HEK293 (cell line): ENCODE results near the gene PSME1.

Experiments
- KLF1 ChIP-seq: fragments of 450-650 bp; formaldehyde crosslinking; IDR thresholded peaks from 2 replicates; pipeline ENCODE4 v1.5.1; 2016; ENCODE audit warnings: missing biosample characterization, missing genetic modification characterization
- REPIN1 ChIP-seq: fragments of 450-650 bp; formaldehyde crosslinking; IDR thresholded peaks from 2 replicates; pipeline ENCODE4 v1.5.1; 2017; ENCODE audit warnings: missing biosample characterization, missing genetic modification characterization, low read depth
- ZBTB20 ChIP-seq: fragments of 450-650 bp; formaldehyde crosslinking; IDR thresholded peaks from 2 replicates; pipeline ENCODE4 v1.5.1; 2016; ENCODE audit warnings: missing biosample characterization, missing genetic modification characterization
- ZFP69B ChIP-seq: fragments of 450-650 bp; formaldehyde crosslinking; IDR thresholded peaks from 2 replicates; pipeline ENCODE4 v1.5.1; 2016; ENCODE audit warnings: missing biosample characterization, missing genetic modification characterization
- ZIC2 ChIP-seq: fragments of 450-650 bp; formaldehyde crosslinking; IDR thresholded peaks from 2 replicates; pipeline ENCODE4 v1.5.1; 2016; ENCODE audit warnings: missing biosample characterization, missing genetic modification characterization
- ZNF112 ChIP-seq: fragments of 450-650 bp; formaldehyde crosslinking; IDR thresholded peaks from 2 replicates; pipeline ENCODE4 v1.5.0; 2017; ENCODE audit warnings: missing biosample characterization, missing genetic modification characterization
- ZNF174 ChIP-seq: fragments of 450-650 bp; formaldehyde crosslinking; IDR thresholded peaks from 2 replicates; pipeline ENCODE4 v1.5.0; 2017; ENCODE audit warnings: missing biosample characterization, mild to moderate bottlenecking, missing genetic modification characterization
- ZNF2 ChIP-seq: fragments of 450-650 bp; formaldehyde crosslinking; IDR thresholded peaks from 2 replicates; pipeline ENCODE4 v1.5.1; 2016; ENCODE audit warnings: missing biosample characterization, missing genetic modification characterization
- ZNF248 ChIP-seq: fragments of 450-650 bp; formaldehyde crosslinking; IDR thresholded peaks from 2 replicates; pipeline ENCODE4 v1.5.1; 2017; ENCODE audit warnings: missing biosample characterization, missing genetic modification characterization
- ZNF266 ChIP-seq: fragments of 450-650 bp; formaldehyde crosslinking; IDR thresholded peaks from 2 replicates; pipeline ENCODE4 v1.5.1; 2016; ENCODE audit warnings: missing biosample characterization, missing genetic modification characterization, low read depth
- ZNF292 ChIP-seq: fragments of 450-650 bp; formaldehyde crosslinking; IDR thresholded peaks from 2 replicates; pipeline ENCODE4 v1.5.1; 2016; ENCODE audit warnings: low read depth, missing biosample characterization, missing genetic modification characterization, borderline replicate concordance
- ZNF302 ChIP-seq: fragments of 450-650 bp; formaldehyde crosslinking; IDR thresholded peaks from 2 replicates; pipeline ENCODE4 v1.5.1; 2016; ENCODE audit warnings: missing biosample characterization, missing genetic modification characterization, low read depth
- ZNF341 ChIP-seq: fragments of 450-650 bp; formaldehyde crosslinking; IDR thresholded peaks from 2 replicates; pipeline ENCODE4; 2016; ENCODE audit warnings: low read depth, missing biosample characterization, missing genetic modification characterization
- ZNF391 ChIP-seq: fragments of 450-650 bp; formaldehyde crosslinking; IDR thresholded peaks from 2 replicates; pipeline ENCODE4 v1.5.1; 2016; ENCODE audit warnings: low read depth, missing biosample characterization, missing genetic modification characterization, borderline replicate concordance
- ZNF530 ChIP-seq: fragments of 450-650 bp; formaldehyde crosslinking; IDR thresholded peaks from 2 replicates; pipeline ENCODE4 v1.5.1; 2016; ENCODE audit warnings: low read depth, missing biosample characterization, missing genetic modification characterization
- ZNF571 ChIP-seq: fragments of 450-650 bp; formaldehyde crosslinking; IDR thresholded peaks from 2 replicates; pipeline ENCODE4 v1.5.0; 2017; ENCODE audit warnings: missing biosample characterization, missing genetic modification characterization
- ZNF654 ChIP-seq: fragments of 450-650 bp; formaldehyde crosslinking; IDR thresholded peaks from 2 replicates; pipeline ENCODE4 v1.5.1; 2016; ENCODE audit warnings: low read depth, missing biosample characterization, missing genetic modification characterization
- ZNF664 ChIP-seq: fragments of 450-650 bp; formaldehyde crosslinking; IDR thresholded peaks from 2 replicates; pipeline ENCODE4 v1.5.1; 2016; ENCODE audit warnings: missing biosample characterization, missing genetic modification characterization
- ZNF837 ChIP-seq: fragments of 450-650 bp; formaldehyde crosslinking; IDR thresholded peaks from 2 replicates; pipeline ENCODE4 v1.5.1; 2016; ENCODE audit warnings: missing biosample characterization, missing genetic modification characterization
- TF ChIP-seq, protein P1 (sequence below): fragments of 450-650 bp; formaldehyde crosslinking; IDR thresholded peaks from 2 replicates; pipeline ENCODE4 v1.5.1; 2017; ENCODE audit warnings: missing biosample characterization, mild to moderate bottlenecking, missing genetic modification characterization, moderate library complexity
- TF ChIP-seq, protein P2 (sequence below): fragments of 450-650 bp; IDR thresholded peaks from 2 replicates; pipeline ENCODE4 v1.5.1; 2018; ENCODE audit warnings: missing biosample characterization, missing genetic modification characterization
- TF ChIP-seq, protein P3 (sequence below): fragments of 450-650 bp; formaldehyde crosslinking; conservative IDR thresholded peaks from 2 replicates; pipeline ENCODE4 v1.5.1; 2016; ENCODE audit warnings: low read depth, missing biosample characterization, missing genetic modification characterization
- TF ChIP-seq, protein P4 (sequence below): fragments of 450-650 bp; formaldehyde crosslinking; IDR thresholded peaks from 2 replicates; pipeline ENCODE4 v1.5.1; 2016; ENCODE audit warnings: missing biosample characterization, missing genetic modification characterization
- TF ChIP-seq, protein P5 (sequence below): fragments of 450-650 bp; formaldehyde crosslinking; optimal IDR thresholded peaks from 2 replicates; pipeline ENCODE3; 2016; ENCODE audit warnings: missing biosample characterization, mild to moderate bottlenecking, missing genetic modification characterization
- TF ChIP-seq, protein P6 (sequence below): fragments of 450-650 bp; formaldehyde crosslinking; IDR thresholded peaks from 2 replicates; pipeline ENCODE4 v1.5.1; 2016; ENCODE audit warnings: missing biosample characterization, missing genetic modification characterization

Gene PSME1

DNA sequence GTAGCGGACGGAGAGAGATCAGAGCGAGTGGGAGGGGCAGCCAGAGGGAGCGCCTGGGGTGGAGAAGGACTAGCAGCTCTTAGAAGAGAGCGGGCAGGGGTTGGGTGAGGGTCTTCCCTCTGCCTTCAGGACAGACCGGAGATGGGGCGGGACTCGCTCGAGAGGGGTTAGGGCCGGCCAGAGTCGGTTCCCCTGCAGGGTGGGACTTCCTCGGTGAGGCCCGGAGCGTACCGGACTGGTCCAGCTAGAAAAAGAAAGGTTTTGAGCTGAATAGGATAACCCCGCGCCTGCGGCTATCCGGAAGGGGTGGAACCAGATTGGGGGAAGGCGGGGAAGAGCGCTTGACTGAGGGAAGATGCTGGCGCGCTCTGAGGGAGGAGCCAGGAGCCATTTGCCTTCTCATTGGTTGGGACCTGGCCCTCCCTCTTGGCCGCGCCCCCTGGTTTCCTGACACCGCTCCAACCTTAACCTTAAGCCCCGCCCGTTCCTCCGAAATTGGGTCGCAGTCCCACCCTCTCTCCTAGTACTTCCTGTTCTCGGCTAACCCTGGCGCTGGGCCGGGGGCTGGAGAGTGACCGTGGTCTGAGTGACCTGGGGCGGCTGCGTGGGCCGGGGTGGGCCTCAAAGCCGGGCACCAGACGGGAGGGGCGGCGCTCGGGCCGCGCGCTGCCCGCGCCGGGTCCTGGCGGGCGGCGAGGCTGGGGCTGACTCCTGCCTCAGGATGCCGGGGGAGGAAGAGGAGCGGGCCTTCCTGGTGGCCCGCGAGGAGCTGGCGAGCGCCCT lies 11.2 kb downstream of the PSME1 start, which contains the start of gene RNF31 (continued):
- TF ChIP-seq, protein P1, sequence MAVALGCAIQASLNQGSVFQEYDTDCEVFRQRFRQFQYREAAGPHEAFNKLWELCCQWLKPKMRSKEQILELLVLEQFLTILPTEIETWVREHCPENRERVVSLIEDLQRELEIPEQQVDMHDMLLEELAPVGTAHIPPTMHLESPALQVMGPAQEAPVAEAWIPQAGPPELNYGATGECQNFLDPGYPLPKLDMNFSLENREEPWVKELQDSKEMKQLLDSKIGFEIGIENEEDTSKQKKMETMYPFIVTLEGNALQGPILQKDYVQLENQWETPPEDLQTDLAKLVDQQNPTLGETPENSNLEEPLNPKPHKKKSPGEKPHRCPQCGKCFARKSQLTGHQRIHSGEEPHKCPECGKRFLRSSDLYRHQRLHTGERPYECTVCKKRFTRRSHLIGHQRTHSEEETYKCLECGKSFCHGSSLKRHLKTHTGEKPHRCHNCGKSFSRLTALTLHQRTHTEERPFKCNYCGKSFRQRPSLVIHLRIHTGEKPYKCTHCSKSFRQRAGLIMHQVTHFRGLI (tag by site-specific recombination): no peak
- no peak for TF ChIP-seq ZNF302 (tag by site-specific recombination)
- peak; percentile 86 for TF ChIP-seq ZNF341 (tag by site-specific recombination)
- no peak for TF ChIP-seq ZNF530 (tag by site-specific recombination)
- TF ChIP-seq REPIN1: 0 out of 2 replicates have a peak, but pooled peaks have one; percentile 19
- TF ChIP-seq, protein P2, sequence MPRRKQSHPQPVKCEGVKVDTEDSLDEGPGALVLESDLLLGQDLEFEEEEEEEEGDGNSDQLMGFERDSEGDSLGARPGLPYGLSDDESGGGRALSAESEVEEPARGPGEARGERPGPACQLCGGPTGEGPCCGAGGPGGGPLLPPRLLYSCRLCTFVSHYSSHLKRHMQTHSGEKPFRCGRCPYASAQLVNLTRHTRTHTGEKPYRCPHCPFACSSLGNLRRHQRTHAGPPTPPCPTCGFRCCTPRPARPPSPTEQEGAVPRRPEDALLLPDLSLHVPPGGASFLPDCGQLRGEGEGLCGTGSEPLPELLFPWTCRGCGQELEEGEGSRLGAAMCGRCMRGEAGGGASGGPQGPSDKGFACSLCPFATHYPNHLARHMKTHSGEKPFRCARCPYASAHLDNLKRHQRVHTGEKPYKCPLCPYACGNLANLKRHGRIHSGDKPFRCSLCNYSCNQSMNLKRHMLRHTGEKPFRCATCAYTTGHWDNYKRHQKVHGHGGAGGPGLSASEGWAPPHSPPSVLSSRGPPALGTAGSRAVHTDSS: peak; percentile 86
- TF ChIP-seq ZNF266 (tag by site-specific recombination): no peak
- TF ChIP-seq ZFP69B (tag by site-specific recombination): peak; percentile 10; the same call in 1 of the 2 replicates
- TF ChIP-seq, protein P3, sequence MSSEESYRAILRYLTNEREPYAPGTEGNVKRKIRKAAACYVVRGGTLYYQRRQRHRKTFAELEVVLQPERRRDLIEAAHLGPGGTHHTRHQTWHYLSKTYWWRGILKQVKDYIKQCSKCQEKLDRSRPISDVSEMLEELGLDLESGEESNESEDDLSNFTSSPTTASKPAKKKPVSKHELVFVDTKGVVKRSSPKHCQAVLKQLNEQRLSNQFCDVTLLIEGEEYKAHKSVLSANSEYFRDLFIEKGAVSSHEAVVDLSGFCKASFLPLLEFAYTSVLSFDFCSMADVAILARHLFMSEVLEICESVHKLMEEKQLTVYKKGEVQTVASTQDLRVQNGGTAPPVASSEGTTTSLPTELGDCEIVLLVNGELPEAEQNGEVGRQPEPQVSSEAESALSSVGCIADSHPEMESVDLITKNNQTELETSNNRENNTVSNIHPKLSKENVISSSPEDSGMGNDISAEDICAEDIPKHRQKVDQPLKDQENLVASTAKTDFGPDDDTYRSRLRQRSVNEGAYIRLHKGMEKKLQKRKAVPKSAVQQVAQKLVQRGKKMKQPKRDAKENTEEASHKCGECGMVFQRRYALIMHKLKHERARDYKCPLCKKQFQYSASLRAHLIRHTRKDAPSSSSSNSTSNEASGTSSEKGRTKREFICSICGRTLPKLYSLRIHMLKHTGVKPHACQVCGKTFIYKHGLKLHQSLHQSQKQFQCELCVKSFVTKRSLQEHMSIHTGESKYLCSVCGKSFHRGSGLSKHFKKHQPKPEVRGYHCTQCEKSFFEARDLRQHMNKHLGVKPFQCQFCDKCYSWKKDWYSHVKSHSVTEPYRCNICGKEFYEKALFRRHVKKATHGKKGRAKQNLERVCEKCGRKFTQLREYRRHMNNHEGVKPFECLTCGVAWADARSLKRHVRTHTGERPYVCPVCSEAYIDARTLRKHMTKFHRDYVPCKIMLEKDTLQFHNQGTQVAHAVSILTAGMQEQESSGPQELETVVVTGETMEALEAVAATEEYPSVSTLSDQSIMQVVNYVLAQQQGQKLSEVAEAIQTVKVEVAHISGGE: peak; percentile 45
- no peak for TF ChIP-seq ZNF571 (tag by site-specific recombination)
- TF ChIP-seq ZNF664 (tag by site-specific recombination): no peak
- TF ChIP-seq, protein P4, sequence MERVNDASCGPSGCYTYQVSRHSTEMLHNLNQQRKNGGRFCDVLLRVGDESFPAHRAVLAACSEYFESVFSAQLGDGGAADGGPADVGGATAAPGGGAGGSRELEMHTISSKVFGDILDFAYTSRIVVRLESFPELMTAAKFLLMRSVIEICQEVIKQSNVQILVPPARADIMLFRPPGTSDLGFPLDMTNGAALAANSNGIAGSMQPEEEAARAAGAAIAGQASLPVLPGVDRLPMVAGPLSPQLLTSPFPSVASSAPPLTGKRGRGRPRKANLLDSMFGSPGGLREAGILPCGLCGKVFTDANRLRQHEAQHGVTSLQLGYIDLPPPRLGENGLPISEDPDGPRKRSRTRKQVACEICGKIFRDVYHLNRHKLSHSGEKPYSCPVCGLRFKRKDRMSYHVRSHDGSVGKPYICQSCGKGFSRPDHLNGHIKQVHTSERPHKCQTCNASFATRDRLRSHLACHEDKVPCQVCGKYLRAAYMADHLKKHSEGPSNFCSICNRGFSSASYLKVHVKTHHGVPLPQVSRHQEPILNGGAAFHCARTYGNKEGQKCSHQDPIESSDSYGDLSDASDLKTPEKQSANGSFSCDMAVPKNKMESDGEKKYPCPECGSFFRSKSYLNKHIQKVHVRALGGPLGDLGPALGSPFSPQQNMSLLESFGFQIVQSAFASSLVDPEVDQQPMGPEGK: 0 out of 2 replicates have a peak, but pooled peaks have one; percentile 9
- TF ChIP-seq ZNF292 (tag by site-specific recombination): no peak
- TF ChIP-seq ZNF112 (tag by site-specific recombination): no peak
- TF ChIP-seq, protein P5, sequence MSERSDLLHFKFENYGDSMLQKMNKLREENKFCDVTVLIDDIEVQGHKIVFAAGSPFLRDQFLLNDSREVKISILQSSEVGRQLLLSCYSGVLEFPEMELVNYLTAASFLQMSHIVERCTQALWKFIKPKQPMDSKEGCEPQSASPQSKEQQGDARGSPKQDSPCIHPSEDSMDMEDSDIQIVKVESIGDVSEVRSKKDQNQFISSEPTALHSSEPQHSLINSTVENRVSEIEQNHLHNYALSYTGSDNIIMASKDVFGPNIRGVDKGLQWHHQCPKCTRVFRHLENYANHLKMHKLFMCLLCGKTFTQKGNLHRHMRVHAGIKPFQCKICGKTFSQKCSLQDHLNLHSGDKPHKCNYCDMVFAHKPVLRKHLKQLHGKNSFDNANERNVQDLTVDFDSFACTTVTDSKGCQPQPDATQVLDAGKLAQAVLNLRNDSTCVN (tag by site-specific recombination): peak; percentile 28
- no peak for TF ChIP-seq ZNF837 (tag by site-specific recombination)
- peak; percentile 38; the same call in 1 of the 2 replicates for TF ChIP-seq ZNF391 (tag by site-specific recombination)
- TF ChIP-seq, protein P6, sequence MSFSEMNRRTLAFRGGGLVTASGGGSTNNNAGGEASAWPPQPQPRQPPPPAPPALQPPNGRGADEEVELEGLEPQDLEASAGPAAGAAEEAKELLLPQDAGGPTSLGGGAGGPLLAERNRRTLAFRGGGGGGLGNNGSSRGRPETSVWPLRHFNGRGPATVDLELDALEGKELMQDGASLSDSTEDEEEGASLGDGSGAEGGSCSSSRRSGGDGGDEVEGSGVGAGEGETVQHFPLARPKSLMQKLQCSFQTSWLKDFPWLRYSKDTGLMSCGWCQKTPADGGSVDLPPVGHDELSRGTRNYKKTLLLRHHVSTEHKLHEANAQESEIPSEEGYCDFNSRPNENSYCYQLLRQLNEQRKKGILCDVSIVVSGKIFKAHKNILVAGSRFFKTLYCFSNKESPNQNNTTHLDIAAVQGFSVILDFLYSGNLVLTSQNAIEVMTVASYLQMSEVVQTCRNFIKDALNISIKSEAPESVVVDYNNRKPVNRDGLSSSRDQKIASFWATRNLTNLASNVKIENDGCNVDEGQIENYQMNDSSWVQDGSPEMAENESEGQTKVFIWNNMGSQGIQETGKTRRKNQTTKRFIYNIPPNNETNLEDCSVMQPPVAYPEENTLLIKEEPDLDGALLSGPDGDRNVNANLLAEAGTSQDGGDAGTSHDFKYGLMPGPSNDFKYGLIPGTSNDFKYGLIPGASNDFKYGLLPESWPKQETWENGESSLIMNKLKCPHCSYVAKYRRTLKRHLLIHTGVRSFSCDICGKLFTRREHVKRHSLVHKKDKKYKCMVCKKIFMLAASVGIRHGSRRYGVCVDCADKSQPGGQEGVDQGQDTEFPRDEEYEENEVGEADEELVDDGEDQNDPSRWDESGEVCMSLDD: peak; percentile 2; the same call in 1 of the 2 replicates
- no peak for TF ChIP-seq ZIC2 (tag by site-specific recombination)
- TF ChIP-seq ZBTB20 (tag by site-specific recombination): peak; percentile 66
- no peak for TF ChIP-seq ZNF654 (tag by site-specific recombination)
- no peak for TF ChIP-seq ZNF248 (tag by site-specific recombination)
- peak; percentile 13; the same call in 1 of the 2 replicates for TF ChIP-seq ZNF2 (tag by site-specific recombination)
- TF ChIP-seq ZNF174 (tag by site-specific recombination): no peak
- no peak; the same call in 1 of the 2 replicates for TF ChIP-seq KLF1 (tag by site-specific recombination)
